HG02571 (cell line): Measurements from ENCODE around the gene GRHPR.
"Not testable (repeated sequence)": the region's sequence is repeated elsewhere in the genome, so short reads cannot be mapped to it uniquely, and the experiment has no call there.

ENCODE experiments used
- ATAC-seq: cut with Tn5 transposase; IDR thresholded peaks from one replicate; pipeline ENCODE4 v1.9.1; 2021; ENCODE audit warnings: mild to moderate bottlenecking, moderate library complexity; ENCODE audit not compliant: unreplicated experiment

The GRHPR gene

DNA sequence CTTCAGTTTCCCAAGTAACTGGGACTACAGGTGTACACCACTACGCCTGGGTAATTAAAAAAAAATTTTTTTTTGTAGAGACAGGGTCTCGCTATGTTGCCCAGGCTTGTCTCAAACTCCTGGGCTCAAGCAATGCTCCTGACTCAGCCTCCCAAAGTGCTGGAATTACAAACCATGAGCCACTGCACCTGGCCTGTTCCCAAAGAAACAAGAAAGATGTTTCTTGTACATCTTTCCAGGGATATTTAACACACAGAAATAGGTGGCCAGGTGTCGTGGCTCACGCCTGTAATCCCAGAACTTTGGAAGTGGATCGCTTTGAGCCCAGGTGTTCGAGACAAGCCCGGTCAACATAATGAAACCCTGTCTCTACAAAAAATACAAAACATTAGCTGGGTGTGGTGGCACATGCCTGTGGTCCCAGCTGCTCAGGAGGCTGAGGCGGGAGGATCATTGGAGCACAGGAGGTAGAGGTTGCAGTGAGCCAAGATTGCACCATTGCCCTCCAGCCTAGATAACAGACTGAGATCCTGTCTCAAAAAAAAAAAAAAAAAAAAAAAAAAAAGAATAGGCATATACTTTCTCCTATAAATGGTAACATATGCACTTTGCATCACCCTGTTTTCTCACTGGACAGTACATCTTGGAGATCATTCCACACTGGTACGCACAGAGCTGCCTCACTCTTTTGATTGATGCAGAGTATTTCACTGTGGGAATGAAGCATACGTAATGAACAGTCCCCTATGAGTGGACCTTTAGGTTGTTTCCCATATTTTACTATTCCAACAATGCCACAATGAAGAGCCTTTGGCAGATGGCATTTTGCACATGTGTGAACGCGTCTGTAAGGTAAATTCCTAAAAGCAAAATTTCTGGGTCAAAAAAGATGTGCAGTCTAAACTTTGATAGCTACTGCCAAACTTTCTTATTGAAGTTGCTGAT, 2.0 kb upstream of the GRHPR start:
- ATAC-seq = no peak

DNA sequence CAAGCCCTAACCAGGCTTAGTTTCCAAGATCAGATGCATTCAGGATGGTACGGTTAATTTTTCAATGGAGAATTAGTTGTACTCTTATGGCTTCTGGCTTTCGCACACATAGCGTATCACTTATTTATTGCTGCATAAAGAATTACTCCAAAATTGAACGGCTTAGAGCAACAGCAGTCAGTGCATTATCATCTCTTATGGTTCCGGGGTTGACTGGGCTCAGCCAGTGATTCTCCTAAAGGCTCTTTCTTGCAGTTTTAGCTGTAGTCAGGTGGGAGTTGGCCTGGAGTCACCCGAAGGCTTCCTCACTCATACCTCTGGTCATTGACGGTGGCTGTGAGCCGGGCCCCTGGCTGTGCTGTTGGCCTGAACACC, 595 bp upstream of the GRHPR start:
- ATAC-seq = no peak

DNA sequence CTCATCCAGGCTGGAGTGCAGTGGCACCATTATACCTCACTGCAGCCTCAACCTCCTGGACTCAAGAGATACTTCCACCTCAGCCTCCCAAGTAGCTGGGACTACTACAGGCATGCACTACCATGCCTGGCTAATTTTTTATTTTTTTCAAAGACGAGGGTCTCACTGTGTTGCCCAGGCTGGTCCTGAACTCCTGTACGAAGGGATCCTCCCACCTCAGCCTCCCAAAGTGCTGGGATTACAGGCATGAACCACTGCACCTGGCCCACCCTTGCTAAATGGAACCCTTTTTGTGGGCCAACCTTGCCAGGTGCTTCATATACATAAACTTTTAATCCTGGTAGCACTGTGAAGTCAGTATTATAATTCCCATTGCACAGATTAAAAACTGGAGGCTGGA, 1.0 kb downstream of the GRHPR start:
- ATAC-seq = no peak

- no peak for ATAC-seq
Measured at GRCh38 chr9:37424204-37424685, 1.7 kb downstream of the GRHPR start.

DNA sequence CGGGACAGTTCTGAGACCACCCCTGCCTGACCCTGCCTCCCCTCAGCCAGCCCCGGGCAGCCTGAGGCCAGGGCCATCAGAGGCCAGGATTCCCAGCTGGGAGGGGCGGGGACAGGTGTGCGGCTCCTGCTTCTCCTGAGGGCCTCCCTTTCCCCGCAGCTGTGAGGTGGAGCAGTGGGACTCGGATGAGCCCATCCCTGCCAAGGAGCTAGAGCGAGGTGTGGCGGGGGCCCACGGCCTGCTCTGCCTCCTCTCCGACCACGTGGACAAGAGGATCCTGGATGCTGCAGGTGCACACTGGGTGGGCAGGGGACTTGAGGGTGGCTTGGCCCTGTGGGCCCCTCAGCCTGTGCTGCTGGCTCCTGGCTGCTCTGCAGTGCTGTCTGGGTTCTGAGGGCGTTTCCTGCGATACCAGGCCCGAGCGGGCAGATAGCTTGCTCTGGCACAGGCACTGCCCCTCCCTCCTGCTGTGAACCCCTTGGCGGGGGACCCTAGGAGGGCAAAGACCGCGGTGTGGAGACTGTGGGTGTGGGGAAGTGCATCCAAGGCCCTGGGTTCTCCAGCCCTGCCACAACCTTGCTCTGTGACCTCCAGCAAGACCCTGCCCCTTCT, 2.3 kb downstream of the GRHPR start:
- ATAC-seq = no peak

- ATAC-seq = no peak
Measured at GRCh38 chr9:37425298-37425752, 2.8 kb downstream of the GRHPR start.

DNA sequence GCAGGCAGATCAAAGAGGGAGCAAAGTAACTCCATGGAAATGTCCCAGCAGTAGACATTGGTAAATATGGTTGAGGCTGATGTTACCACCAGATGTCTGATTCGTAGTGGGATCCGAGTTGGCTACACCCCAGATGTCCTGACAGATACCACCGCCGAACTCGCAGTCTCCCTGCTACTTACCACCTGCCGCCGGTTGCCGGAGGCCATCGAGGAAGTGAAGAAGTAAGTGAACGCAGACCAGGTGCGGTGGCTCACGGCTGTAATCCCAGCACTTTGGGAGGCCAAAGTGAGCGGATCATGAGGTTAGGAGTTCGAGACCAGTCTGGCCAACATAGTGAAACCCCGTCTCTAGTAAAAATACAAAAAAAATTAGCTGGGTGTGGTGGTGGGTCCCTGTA, 3.9 kb downstream of the GRHPR start:
- ATAC-seq = not testable (repeated sequence)

- no peak for ATAC-seq
Measured at GRCh38 chr9:37426846-37427245, 4.3 kb downstream of the GRHPR start.

GRCh38 chr9:37428345-37428744, 5.8 kb downstream of the GRHPR start:
- ATAC-seq = no peak

GRCh38 chr9:37429441-37430285, 7.2 kb downstream of the GRHPR start:
- no peak for ATAC-seq

DNA sequence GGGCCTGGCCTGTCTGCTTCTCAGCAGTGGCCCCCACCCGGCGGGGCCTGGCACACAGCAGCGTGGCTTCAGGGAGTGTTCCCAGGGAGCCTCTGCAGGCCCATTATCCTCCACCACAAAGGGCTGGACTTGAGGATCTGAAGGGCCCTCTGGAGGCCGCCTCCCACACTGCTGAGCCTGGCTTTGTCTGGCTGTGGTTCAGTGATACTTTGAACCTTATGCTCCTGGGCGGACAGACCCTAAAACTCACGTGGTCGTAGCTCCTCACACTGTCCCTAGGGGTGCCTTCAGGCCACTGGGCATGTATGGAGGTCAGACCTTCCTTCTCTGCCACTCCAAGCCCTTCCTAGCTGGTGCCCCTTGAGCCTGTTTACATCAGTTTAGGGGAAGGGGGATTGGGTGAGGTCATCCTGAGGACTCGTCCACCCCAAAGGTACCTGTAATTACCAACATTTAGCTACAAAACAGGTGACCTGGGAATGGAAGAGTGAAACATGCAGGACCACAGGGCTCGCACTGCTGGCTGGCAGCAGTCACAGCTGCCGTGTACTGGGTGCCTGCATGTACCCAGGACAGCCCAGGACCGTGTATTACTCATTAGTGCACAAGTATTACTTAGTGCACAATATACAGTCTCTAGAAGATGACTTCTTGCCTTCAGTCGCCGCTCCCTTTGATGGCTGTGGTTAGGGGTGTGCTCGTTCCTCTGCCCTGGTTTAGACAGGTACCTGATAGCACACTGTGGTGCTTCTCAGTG, 8.5 kb downstream of the GRHPR start:
- ATAC-seq = no peak

DNA sequence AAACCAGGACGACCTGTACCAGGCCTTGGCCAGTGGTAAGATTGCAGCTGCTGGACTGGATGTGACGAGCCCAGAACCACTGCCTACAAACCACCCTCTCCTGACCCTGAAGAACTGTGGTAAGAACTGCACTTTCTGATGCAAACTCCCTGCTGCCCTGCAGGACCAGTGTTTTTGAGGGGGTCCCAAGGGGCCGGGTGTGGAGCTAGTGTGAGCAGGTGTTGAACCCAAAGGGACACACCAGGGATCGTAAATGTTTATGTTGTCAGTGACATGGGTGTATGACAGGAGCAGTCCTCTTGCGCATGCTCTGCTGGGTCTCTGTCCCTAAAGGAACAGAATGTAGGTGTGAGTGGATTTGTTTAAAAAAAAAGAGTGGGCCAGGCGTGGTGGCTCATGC, 9.5 kb downstream of the GRHPR start:
- ATAC-seq = no peak

- ATAC-seq = no peak
Measured at GRCh38 chr9:37433867-37434371, 11.4 kb downstream of the GRHPR start.

DNA sequence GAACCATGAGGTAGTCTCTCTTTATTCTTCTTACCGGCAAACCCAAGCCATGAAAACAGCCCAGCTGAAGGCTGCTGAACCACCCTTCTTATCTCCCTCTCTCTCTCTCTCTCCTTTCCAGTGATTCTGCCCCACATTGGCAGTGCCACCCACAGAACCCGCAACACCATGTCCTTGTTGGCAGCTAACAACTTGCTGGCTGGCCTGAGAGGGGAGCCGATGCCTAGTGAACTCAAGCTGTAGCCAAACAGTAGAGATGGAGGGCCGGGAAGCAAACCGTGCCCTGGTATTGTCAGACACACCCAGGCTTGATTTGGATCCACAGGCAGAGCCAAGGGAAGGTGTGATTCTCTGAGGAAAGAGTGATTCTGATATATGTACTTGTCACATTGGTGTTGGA, 14.0 kb downstream of the GRHPR start:
- ATAC-seq = no peak

DNA sequence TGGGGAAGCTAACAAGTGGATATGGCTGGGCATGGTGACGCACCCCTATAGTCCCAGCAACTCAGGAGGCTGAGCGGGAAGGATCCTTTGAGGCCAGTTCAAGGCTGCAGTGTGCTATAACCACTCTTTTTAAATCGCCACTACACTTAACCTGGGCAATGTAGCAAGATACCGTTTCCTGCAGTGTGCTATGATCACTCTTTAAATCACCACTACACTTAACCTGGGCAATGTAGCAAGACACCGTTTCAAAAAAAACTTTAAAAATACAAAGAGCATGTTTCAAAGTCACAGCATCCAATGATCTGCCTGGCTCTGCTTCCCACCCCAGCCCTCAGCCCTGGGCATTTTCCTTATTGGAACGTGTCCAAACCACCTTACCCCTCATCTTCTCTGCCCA, 14.5 kb downstream of the GRHPR start:
- ATAC-seq = no peak

GRCh38 chr9:37437621-37438020, 15.1 kb downstream of the GRHPR start:
- ATAC-seq = no peak

- no peak for ATAC-seq
Measured at GRCh38 chr9:37438359-37438758, 15.9 kb downstream of the GRHPR start.

DNA sequence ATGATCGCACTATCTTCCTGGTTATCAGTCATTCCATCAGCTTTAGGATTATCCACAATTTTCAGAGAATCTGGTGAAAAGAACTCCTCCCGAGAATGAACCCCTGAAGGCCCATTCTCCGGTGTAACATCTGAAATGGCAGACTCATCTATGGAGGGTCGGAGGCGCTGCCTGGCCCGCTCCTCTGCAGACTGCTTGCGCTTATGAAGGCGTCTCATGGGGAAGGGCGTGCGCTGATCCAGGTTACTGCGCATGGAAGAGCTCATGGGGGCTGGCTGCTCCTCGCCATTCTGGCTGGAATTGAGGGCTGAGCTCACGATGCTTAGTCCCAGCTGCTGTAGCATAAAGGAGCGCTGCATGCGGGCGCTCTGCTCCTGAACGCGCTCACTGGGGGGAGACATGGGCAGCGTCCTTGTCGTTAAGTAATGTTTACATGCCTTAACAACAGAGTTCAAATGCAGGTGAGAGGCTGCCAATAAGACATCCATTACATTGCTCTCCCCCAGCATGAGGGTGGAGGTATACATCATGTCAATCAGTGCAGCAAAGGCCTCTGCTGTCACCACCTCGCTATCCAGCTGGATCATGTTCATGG, 19.4 kb downstream of the GRHPR start:
- ATAC-seq = no peak

GRCh38 chr9:37442556-37442955, 20.1 kb downstream of the GRHPR start:
- ATAC-seq = no peak

DNA sequence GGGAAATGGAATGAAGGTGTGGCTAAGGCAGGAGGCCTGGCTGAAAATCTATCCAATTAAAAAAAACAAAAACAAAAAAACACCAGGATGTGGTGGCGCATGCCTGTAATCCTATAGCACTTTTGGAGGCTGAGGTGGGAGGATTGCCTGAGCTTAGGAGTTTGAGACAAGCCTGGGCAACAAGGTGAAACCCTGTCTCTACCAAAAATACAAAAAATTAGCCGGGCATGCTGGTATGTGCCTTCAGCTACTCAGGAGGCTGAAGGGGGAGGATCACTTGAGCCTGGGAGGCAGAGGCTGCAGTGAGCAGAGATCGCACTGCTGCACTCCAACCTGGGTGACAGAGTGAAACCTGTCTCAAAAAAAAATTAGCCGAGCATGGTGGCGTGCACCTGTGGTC, 21.1 kb downstream of the GRHPR start:
- ATAC-seq = no peak
